Ascending aorta (tissue), 2 donors: ENCODE data around the gene ENPP6. TPM values are rescaled to one million over a fixed set of nuclear protein-coding genes. Genes with fewer than 3 reads are reported as not detected.

ENCODE experiments used
- DNase-seq, 2 donors: peaks; one replicate each; pipeline ENCODE4 v3.0.0-alpha.2; 2019; ENCODE audit warnings: low spot score in 2 of 2
- H3K27ac ChIP-seq, 2 donors: fragments of 200-600 bp; sonication (generic); one replicate each; pipeline ENCODE4 v1.5.1; 2016 to 2017; ENCODE audit warnings: mild to moderate bottlenecking in 1 of 2
- H3K27me3 ChIP-seq: fragments of 200-600 bp; sonication (generic); one replicate; pipeline ENCODE4 v1.5.1; 2017
- H3K36me3 ChIP-seq, 2 donors: fragments of 200-600 bp; sonication (generic); one replicate each; pipeline ENCODE4 v1.5.1; 2016
- H3K4me1 ChIP-seq, 2 donors: fragments of 200-600 bp; sonication (generic); one replicate each; pipeline ENCODE4 v1.5.1; 2016 to 2017; ENCODE audit warnings: mild to moderate bottlenecking in 1 of 2
- H3K4me3 ChIP-seq, 2 donors: fragments of 200-600 bp; sonication (generic); one replicate each; pipeline ENCODE4 v1.5.1; 2016 to 2017; ENCODE audit warnings: mild to moderate bottlenecking in 1 of 2
- H3K9me3 ChIP-seq, 2 donors: fragments of 200-600 bp; sonication (generic); one replicate each; pipeline ENCODE4 v1.5.1; 2016
- CTCF ChIP-seq, 3 experiments: fragments of 200-600 bp in 2 of 3; fragments of 450-650 bp in 1 of 3; sonication (generic) in 2 of 3; IDR thresholded peaks; one replicate each; pipeline ENCODE4 v1.5.1; 2016 to 2019; ENCODE audit warnings: antibody characterized with exemption in 3 of 3, mild to moderate bottlenecking in 1 of 3, moderate library complexity in 1 of 3
- intact Hi-C: fragments of 100-400 bp; cut with DNase I; formaldehyde crosslinking; loops from one replicate; pipeline ENCODE4 v1.15.1; 2023
- total RNA-seq: library from RNA; depleted of rRNA; stranded (reverse); fragments of >200 nt; gene quantifications from one replicate; pipeline ENCODE4 v1.1.0, GENCODE V29; 2016

Gene ENPP6
- total RNA-seq, 1 donor from 2014 or later, result not detected

DNA sequence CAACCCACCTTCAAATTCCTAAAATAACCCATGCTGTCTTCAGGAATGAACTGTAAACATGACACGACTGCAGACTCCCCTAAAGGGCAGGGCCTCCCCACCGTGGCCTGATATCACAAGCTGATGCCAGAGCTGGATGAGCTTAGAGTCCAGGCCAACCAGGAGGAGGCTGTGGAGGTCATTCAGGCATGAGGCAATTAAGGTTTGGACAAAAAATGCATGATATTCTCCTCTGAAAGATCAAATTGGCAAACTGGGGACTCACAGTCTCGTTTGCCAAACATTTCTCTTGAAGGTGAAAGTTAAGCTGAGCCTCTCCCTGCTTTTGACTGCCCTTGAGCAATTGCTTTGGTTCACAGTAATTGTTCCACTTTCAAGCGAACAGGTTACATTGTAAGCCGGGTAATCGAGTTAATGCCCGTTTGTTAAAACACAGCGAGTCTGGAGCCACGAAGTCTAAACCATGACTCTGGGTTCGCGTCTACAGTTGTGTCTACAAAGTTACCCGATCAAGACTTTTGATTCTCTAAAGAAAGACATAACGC is 105.6 kb downstream of the ENPP6 start:
- H3K27me3 ChIP-seq, result no peaks in the 10 kb centered on the region
- H3K4me3 ChIP-seq, result no peak overlapping the region
- no peak overlapping the region for H3K27ac ChIP-seq
- no peak for TF ChIP-seq CTCF (IDR thresholded peaks at IDR 0.05)
- intact Hi-C loops, result no loop called here
- no peaks in the 10 kb centered on the region for H3K9me3 ChIP-seq
- H3K36me3 ChIP-seq, result no peaks in the 10 kb centered on the region
- no peak for DNase-seq
- no peaks in the 10 kb centered on the region for H3K4me1 ChIP-seq

DNA sequence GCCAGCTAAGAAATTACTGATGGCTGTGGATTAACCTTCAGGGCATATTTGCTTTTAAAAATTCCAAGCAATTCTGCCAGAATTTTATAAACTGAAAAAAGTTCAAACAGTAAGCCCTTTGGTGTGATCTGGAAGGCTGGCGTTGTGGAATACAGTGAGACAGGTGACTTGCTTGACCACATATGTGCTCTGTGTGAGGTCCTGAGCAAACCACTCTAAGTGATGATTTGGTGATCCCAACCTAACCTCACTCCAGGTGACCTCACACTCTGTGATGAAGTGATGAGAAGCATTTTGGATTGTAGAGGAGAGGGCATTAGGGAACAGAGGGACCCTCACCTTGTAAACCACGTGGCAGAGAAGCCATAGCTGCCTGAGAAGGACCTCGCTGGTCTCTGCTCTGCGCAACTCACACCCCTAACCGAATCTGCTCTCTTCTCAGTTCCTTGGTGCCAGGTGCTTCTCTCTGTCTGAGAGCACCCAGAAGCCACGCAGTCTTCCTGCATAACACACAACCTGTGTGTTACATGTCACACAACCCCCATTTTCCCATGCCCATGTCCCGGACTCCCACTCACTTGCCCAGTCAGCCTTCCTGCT is 106.3 kb downstream of the ENPP6 start:
- Histone ChIP-seq H3K4me3 (no peak overlapping the region), H3K27ac (no peak overlapping the region), H3K9me3 (no peaks in the 10 kb centered on the region), H3K36me3 (no peaks in the 10 kb centered on the region), H3K4me1 (no peaks in the 10 kb centered on the region), H3K27me3 (no peaks in the 10 kb centered on the region)
- intact Hi-C loops, result no loop called here
- no peak for DNase-seq
- TF ChIP-seq CTCF (IDR thresholded peaks at IDR 0.05), result no peak

DNA sequence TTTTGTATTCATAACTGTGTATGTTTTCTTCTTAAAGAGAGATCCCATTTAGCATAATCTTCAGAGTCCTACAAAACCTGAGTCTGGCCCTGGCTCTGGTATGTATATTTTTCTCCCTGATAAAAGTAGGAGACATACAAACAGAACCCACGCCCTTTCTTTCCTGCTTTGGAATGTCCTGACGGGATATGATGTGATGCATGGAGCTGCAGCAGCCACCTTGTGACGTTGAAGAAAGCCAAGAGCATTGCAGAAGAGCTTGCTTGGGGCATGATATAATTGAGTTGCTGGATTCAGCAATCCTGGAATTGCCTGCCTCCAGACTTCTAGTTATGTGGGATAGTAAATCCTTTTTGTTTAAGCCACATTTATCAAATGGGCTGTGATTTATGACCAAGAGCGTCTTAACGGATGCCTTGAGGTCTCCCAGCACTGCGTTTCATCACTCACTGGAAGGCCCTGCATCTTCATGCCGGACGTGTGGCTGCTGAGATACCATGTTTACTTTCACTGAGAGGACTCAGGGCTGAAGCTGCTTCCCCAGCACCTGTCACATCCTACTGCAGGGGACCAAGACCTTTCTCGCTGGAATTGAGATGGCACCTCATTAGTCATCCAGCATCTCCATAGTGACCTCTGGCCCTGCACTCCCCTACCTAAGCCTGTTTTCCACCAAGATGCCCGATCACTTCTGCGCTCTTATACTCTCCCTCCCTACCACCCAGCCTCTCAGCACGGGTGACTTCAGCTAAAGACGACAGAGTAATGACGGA is 107.0 kb downstream of the ENPP6 start:
- intact Hi-C loops, result no loop called here
- no peak for DNase-seq
- no peaks in the 10 kb centered on the region for H3K36me3 ChIP-seq
- no peaks in the 10 kb centered on the region for H3K4me1 ChIP-seq
- H3K9me3 ChIP-seq, result no peaks in the 10 kb centered on the region
- no peak overlapping the region for H3K27ac ChIP-seq
- H3K27me3 ChIP-seq, result no peaks in the 10 kb centered on the region
- TF ChIP-seq CTCF (IDR thresholded peaks at IDR 0.05), result no peak
- H3K4me3 ChIP-seq, result no peak overlapping the region

- Histone ChIP-seq H3K36me3 (no peaks in the 10 kb centered on the region), H3K4me3 (no peak overlapping the region), H3K4me1 (peaks cover 0 to 7% of the 10 kb centered on the region in 2 donors), H3K27ac (no peak overlapping the region), H3K9me3 (no peaks in the 10 kb centered on the region), H3K27me3 (no peaks in the 10 kb centered on the region)
- no peak for DNase-seq
- intact Hi-C loops, result no loop called here
- TF ChIP-seq CTCF (IDR thresholded peaks at IDR 0.05), result no peak
Measured at GRCh38 chr4:184108006-184108501, 109.6 kb downstream of the ENPP6 start.

DNA sequence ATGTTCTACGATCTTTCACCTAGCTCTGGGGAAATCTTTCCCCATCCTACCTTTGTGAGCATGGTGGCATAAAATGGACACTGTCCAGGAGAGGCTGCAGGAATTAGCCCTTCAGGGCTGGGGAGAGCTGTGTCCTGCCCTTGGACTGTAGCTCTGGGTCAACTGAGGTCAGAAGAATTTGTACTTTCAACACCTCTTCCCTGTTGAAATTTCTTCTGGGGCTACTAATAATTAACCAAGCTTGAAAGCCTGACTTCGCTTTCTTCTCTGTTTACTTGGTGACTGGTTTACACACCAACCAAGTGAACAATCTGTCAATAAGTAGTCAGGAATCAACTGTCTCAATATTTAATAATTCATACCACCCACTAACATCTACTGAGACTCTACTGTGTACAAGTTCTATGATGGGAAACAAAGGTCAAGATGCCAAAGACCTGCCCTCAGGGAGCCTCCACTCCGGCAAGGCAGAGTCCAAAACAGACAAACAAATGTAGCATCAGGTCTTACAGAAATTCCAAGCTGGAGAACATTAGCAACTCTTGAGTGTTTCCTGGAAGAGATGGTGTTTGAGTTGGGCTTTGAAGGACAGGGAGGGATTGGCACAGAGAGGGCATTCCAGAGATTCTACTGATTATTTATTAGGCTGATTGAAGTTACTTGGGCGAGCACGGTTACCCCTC is 113.1 kb downstream of the ENPP6 start:
- Histone ChIP-seq H3K27ac (peak overlapping the region in 1 of 2 donors; percentile 50), H3K4me3 (no peak overlapping the region), H3K27me3 (no peaks in the 10 kb centered on the region), H3K4me1 (peaks cover 0 to 7% of the 10 kb centered on the region in 2 donors), H3K9me3 (no peaks in the 10 kb centered on the region), H3K36me3 (no peaks in the 10 kb centered on the region)
- intact Hi-C loops, result no loop called here
- no peak for DNase-seq
- TF ChIP-seq CTCF (IDR thresholded peaks at IDR 0.05), result no peak
